Esophagus squamous epithelium (tissue), 5 donors: Measurements from ENCODE around the gene ATP2B2. TPM values are rescaled to one million over a fixed set of nuclear protein-coding genes. Genes with fewer than 3 reads are reported as not detected.

Source experiments
- DNase-seq: peaks from one replicate; lab custom pipeline; 2025; lab: John Stamatoyannopoulos, UW
- H3K27ac ChIP-seq, 4 donors: fragments of 200-600 bp; sonication (generic); one replicate each; pipeline ENCODE4 v1.5.1; 2016 to 2019; ENCODE audit warnings: mild to moderate bottlenecking in 1 of 4
- H3K27me3 ChIP-seq, 4 donors: fragments of 200-600 bp; sonication (generic); 1 replicate in 3 of 4; 2 replicates in 1 of 4; pipeline versions ENCODE4 v1.5.1 to v1.6.0; 2017 to 2021; ENCODE audit warnings: antibody characterized with exemption in 1 of 4
- H3K36me3 ChIP-seq, 3 donors: fragments of 200-600 bp; sonication (generic); one replicate each; pipeline ENCODE4 v1.5.1; 2016 to 2019
- H3K4me1 ChIP-seq, 3 donors: fragments of 200-600 bp; sonication (generic); one replicate each; pipeline ENCODE4 v1.5.1; 2017 to 2019
- H3K4me3 ChIP-seq, 4 donors: fragments of 200-600 bp; sonication (generic); 1 replicate in 3 of 4; 2 replicates in 1 of 4; pipeline ENCODE4 v1.5.1; 2016 to 2019; ENCODE audit warnings: mild to moderate bottlenecking in 2 of 4, moderate library complexity in 1 of 4
- H3K9me3 ChIP-seq, 3 donors: fragments of 200-600 bp; sonication (generic); one replicate each; pipeline ENCODE4 v1.5.1; 2016 to 2019
- POLR2A ChIP-seq, 4 donors: fragments of 450-650 bp; IDR thresholded peaks; one replicate each; pipeline ENCODE4 v1.6.1; 2017; ENCODE audit warnings: antibody characterized with exemption in 4 of 4, mild to moderate bottlenecking in 4 of 4, moderate library complexity in 3 of 4
- WGBS, 2 donors: methylation state at CpG; one replicate each; pipeline ENCODE4 v1.1.5; 2018; 5-methylcytosine and 5-hydroxymethylcytosine counted together
- intact Hi-C: fragments of 100-400 bp; cut with DNase I; formaldehyde crosslinking; loops from one replicate; pipeline ENCODE4 v1.15.0; 2022
- total RNA-seq, 4 donors: library from RNA; depleted of rRNA; stranded (reverse); fragments of >200 nt; gene quantifications; one replicate each; pipeline ENCODE4 v1.1.0, GENCODE V29; 2016
- TF ChIP-seq, protein P1 (sequence below), 6 experiments: fragments of 450-650 bp in 4 of 6; fragments of 200-600 bp in 2 of 6; sonication (generic) in 2 of 6; IDR thresholded peaks; one replicate each; pipeline ENCODE4 v1.5.1; 2016 to 2019; ENCODE audit warnings: antibody characterized with exemption in 6 of 6, mild to moderate bottlenecking in 4 of 6, moderate library complexity in 4 of 6
- donor health status: DM: yes; HTN: yes; CAD: no.

Gene ATP2B2
- total RNA-seq, 4 donors from 2014 or later, result 0.31 to 0.57 (median 0.42) TPM

DNA sequence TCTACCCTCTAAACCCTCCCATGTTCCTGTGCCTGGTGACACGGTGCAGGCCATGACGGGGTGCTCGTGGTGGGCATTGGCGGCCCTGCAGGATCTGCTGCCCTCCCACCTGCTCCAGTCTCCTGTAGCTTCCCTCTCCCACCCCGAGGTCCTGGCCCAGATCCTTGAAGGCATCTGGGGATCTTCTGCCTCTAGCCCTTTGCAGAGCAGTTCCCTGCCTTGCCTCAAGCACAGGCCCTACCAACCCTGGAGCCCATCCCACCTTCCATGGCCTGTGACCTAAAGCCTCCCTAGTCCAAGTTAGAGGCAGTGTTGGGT, 157.0 kb downstream of the ATP2B2 start:
- 80 to 100% methylated on average over 4 to 5 of the region's 5 CpGs for WGBS, 2 donors
- DNase-seq, result no peak
- H3K4me3 ChIP-seq, result no peak overlapping the region
- intact Hi-C loops, result no loop called here
- H3K27ac ChIP-seq, result no peak overlapping the region
- no peaks in the 10 kb centered on the region for H3K36me3 ChIP-seq
- H3K27me3 ChIP-seq, result peaks cover 0 to 11% (median 0%) of the 10 kb centered on the region in 4 donors
- H3K9me3 ChIP-seq, result no peaks in the 10 kb centered on the region
- no peak for TF ChIP-seq POLR2A (IDR thresholded peaks at IDR 0.05)
- TF ChIP-seq, protein P1, sequence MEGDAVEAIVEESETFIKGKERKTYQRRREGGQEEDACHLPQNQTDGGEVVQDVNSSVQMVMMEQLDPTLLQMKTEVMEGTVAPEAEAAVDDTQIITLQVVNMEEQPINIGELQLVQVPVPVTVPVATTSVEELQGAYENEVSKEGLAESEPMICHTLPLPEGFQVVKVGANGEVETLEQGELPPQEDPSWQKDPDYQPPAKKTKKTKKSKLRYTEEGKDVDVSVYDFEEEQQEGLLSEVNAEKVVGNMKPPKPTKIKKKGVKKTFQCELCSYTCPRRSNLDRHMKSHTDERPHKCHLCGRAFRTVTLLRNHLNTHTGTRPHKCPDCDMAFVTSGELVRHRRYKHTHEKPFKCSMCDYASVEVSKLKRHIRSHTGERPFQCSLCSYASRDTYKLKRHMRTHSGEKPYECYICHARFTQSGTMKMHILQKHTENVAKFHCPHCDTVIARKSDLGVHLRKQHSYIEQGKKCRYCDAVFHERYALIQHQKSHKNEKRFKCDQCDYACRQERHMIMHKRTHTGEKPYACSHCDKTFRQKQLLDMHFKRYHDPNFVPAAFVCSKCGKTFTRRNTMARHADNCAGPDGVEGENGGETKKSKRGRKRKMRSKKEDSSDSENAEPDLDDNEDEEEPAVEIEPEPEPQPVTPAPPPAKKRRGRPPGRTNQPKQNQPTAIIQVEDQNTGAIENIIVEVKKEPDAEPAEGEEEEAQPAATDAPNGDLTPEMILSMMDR (IDR thresholded peaks at IDR 0.05), result no peak
- peaks cover 0 to 6% (median 0%) of the 10 kb centered on the region in 3 donors for H3K4me1 ChIP-seq

DNA sequence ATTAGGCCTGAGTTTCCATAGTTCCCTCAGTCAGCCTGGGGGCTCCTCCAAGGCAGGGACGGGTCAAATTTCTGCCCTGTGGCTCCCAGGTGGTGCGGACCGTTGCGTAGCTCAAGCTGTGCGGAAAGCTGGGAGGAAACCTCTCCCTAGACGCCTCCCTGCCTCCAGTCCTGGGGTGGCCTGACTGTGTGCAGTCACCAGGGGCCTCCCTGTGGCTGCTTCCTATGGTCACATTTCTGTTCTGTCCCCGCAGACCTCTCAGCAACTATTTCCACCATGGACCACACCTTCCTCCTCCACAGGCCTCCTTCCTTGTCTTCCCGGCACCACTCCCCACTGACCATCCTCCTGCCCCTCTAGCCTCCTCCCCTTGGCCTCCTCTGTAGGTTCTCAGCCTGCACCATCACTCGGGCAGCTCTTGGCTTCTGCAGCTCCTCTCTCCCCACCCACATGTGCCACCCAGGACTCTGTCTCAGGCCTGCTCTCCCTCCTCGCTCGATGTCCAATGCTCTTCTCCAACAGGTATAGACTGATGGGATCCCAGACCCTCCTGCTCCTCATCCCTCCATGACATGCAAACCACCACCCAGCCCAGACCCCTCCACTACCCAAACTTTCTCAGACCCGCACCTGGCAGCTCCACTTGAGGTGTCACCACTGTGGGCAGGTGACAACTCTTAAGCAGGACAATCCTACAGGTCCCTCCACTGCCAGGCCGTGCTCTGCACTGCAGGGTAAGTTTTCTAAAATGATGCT, 157.6 kb downstream of the ATP2B2 start:
- peaks cover 0 to 6% (median 0%) of the 10 kb centered on the region in 4 donors for H3K27me3 ChIP-seq
- H3K9me3 ChIP-seq, result no peaks in the 10 kb centered on the region
- peaks cover 0 to 6% (median 0%) of the 10 kb centered on the region in 3 donors for H3K4me1 ChIP-seq
- 83 to 92% methylated on average over 8 to 12 of the region's 13 CpGs for WGBS, 2 donors
- DNase-seq, result no peak
- TF ChIP-seq, protein P1 (IDR thresholded peaks at IDR 0.05), result no peak
- no peak for TF ChIP-seq POLR2A (IDR thresholded peaks at IDR 0.05)
- intact Hi-C loops, result no loop called here
- no peak overlapping the region for H3K4me3 ChIP-seq
- no peak overlapping the region for H3K27ac ChIP-seq
- no peaks in the 10 kb centered on the region for H3K36me3 ChIP-seq

DNA sequence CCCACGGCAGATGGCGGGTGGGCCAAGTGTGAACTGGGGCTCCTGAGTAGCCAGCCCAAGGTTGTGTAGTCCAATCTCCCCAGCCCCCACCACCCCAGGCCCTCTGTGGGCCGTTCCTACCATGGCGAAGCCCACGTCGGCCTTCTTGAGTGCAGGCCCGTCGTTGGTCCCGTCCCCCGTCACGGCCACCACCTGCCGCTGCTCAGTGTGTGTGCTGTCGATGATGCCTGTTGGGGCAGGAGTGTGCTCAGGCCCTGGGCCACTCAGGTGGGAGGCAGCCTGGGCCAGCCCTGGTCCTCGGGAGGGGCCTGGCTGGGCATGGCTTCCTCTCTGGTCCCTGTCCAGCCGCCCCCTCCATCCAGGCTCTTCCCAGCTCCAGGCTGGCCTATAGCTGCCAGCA, 159.5 kb downstream of the ATP2B2 start:
- no peak for TF ChIP-seq POLR2A (IDR thresholded peaks at IDR 0.05)
- TF ChIP-seq, protein P1 (IDR thresholded peaks at IDR 0.05), result no peak
- no peak for DNase-seq
- Histone ChIP-seq H3K4me1 (peaks cover 0 to 6% (median 0%) of the 10 kb centered on the region in 3 donors), H3K4me3 (no peak overlapping the region), H3K27me3 (peaks cover 0 to 8% (median 0%) of the 10 kb centered on the region in 4 donors), H3K27ac (no peak overlapping the region), H3K9me3 (no peaks in the 10 kb centered on the region), H3K36me3 (no peaks in the 10 kb centered on the region)
- intact Hi-C loops, result no loop called here
- WGBS, 2 donors, result 80 to 83% methylated on average over 2 to 5 of the region's 15 CpGs

DNA sequence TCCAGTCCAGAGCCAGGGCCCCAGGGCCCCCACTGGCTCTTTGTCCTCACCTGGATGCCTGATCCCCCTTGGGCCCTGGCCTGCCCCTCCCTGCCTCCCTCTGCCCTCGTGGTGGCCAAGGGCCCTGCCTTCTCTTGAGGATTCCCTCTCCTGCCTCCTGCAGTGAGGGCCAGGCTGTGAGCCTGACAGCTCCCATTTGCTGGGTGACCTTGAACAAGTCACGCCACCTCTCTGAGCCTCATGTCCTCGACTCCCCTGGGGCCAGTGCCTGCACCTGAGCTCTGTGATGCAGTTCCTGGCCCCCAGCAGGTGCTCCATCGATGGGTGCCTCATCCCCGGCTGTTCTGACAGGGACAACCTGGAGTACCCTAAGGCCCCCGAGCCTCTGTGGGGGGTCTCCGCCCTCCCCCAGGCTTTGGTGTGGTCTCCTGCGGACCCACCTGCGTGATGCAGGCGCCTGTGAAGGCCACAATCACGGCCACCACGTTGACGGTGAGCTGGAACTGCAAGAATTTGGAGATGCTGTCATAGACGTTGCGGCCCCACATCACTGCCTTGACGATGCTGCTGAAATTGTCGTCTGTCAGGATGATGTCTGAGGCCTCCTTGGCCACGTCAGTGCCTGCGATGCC, 160.3 kb downstream of the ATP2B2 start:
- WGBS, 2 donors, result 67 to 72% methylated on average over 1 to 6 of the region's 19 CpGs
- H3K36me3 ChIP-seq, result no peaks in the 10 kb centered on the region
- DNase-seq, result no peak
- intact Hi-C loops, result loop anchor here (5.0 kb wide), 1 partner anchor 392 kb away; no protein-coding TSS in a partner anchor
- H3K27me3 ChIP-seq, result peaks cover 0 to 8% (median 0%) of the 10 kb centered on the region in 4 donors
- H3K9me3 ChIP-seq, result no peaks in the 10 kb centered on the region
- H3K4me1 ChIP-seq, result peaks cover 0 to 6% (median 0%) of the 10 kb centered on the region in 3 donors
- no peak overlapping the region for H3K4me3 ChIP-seq
- H3K27ac ChIP-seq, result no peak overlapping the region
- TF ChIP-seq, protein P1 (IDR thresholded peaks at IDR 0.05), result no peak
- TF ChIP-seq POLR2A (IDR thresholded peaks at IDR 0.05), result no peak
